NCI-H526 (cell line): ENCODE results near the gene PLK5.
"Not testable (repeated sequence)": the region's sequence is repeated elsewhere in the genome, so short reads cannot be mapped to it uniquely, and the experiment has no call there.

Source experiments
- DNase-seq, 2 experiments: peaks; one replicate each; lab custom pipeline; 2025; lab: John Stamatoyannopoulos, UW

Gene PLK5, protein sequence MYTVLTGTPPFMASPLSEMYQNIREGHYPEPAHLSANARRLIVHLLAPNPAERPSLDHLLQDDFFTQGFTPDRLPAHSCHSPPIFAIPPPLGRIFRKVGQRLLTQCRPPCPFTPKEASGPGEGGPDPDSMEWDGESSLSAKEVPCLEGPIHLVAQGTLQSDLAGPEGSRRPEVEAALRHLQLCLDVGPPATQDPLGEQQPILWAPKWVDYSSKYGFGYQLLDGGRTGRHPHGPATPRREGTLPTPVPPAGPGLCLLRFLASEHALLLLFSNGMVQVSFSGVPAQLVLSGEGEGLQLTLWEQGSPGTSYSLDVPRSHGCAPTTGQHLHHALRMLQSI

DNA sequence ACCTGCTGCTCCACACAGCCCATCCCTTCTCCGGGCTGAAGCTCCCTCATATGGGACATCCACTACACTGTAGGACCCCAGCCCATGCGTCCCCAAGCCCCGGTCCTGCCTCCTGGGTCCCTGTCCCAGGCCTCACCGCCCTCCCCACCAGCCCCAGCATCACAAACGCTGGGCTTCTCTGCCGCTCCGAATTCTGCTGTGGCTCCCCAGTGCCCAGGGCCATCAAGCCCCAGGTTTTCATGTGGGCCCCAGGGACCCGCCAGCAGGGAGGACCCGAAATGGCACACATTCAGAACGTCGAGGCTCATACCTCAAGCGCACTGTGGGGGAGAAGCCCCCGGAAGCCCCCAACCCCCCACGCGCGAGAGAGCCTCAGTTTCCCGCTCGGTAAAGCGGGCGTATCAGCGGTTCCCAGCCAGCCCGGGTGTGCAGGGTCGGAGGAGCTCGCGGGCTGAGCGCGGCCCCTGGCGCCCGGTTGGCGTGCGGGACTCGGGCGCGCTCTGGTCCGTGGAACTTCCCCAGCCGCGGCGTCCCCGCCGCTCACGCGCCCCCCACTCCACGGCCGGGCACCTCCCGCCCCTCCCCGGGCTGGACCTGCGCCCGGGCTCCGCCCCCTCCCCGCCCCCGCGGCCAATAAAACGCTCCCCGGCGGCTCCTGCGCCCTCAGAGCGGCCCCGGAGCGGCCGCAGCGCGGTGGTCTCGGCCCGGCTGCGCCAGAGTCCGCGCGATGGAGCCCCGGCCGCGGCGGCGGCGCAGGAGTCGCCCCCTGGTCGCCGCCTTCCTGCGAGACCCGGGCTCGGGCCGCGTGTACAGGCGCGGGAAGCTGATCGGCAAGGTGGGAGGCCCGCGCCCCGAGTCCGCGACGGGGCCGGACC lies at the start of gene PLK5:
Gene PLK5, plus strand, starts transcription at position 666 of the 875 bp plus-strand sequence. CDS start 2,920 bp downstream, outside the sequence.
- DNase-seq = no peak

DNA sequence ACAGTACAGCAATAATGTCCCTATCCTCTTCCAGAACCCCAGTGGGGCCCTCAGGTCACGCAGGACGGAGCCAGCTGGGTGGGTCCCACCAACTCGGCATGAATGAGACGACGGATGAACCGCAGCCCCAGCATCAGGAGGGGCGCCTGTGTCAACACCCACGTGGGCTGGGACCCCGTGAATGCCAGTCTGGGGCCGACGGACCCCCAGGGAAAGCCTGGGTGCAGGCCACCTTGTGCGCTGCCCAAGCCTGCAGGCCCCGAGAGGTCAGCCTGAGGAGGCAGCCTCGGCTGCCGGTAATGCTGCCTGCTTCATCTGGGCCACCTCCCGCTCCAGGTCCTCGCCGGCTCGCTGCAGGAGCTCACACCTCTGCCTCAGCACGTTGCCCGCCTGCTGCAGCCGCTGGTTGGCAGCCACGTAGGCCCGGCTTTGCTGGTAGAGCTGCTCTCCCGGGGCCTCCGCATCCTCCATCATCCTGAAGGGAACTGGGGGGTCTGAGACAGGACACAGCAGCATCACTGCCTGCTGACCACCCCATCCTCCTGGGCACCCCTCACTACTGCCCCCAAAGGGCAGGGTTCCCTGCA lies 49.0 kb upstream of the PLK5 start:
- DNase-seq = no peak

DNA sequence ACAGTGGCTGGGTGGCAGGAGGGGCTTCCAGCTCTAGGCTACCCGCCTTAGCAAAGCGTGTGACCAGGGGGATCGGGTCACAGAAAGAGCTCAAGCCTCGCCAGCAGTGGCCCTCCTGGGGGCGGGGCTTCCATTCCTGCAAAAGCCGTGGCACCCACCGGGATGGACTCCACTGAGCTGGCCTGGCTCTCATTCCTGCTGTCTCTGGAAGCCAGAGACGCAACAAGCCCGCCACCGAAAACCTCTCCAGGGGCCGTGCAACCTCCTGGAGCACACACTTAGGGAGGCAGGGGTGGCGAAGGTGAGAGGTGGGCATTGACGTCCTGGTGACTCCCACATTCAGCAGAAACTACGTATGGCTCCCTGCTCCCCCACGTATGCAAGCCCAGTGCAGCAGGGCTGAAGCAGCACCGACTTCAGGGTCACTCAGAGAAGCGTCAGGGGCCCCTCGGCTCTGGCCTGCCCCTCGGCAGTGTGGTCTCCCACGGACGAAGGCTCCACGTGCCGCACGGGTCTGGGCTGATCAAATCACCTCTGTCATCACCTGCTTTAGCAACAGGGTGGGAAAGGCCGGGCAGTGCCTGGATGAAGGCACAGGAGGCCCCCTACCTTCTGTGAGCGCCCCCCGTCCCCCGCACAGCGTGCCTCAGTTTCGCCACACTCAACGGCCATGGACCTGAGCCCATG lies 48.0 kb upstream of the PLK5 start:
- no peak for DNase-seq

DNA sequence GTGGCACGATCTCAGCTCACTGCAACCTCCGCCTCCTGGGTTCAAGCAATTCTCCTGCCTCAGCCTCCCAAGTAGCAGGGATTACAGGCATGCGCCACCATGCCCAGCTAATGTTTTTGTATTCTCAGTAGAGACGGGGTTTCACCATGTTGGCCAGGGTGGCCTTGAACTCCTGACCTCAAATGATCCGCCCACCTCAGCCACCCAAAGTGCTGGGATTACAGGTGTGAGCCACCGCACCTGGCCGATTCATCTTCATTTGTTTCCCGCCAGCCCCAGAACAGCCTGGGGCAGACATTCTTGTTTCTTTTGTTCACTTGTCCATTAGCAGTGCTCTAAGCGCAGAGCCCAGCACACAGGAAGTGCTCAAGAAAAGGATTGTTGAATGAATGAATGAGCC lies 46.8 kb upstream of the PLK5 start:
- DNase-seq = not testable (repeated sequence)

DNA sequence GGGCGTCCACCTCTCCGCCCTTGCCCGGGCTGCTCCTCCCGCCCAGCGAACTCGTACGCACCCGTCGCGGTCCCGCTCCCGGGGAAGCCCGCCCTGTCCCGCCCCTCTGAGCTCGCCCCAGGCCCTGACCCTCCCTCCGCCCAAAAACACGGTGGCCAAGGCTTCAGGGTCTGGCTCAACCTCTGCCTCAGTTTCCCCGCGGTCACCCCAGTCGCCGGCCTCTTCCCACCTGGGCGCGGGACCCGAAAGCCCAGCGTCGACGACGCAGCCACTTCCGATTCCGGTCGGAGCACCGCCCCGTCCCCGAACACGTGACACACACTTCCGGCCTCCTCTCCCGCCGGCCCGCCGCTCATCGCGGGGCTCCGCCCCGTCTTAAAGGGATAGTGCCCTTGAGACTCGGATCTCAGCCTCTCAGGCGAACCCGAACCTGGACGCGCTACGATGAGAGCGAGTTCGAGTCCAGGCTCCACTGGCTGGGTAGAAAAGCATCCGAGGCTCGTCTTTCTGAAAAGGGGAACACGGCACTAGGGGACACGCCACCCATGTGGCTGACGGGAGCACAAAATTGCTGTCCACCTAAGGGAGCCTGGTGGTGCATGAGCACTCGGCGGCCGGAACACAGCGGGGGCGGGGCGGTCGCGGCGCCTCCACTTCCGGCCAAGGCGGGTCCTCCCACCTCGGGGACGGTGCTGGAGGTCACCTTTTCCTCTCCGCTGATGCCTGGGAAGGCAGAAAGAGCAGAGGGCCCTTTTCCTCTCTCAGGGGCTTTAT lies 44.8 kb upstream of the PLK5 start, which contains the start of gene C19orf25:
Gene C19orf25, minus strand, starts transcription at position 282 of the 774 bp plus-strand sequence. CDS start 312 bp downstream, outside the sequence.
- peak; percentile 77 to 93 for DNase-seq

DNA sequence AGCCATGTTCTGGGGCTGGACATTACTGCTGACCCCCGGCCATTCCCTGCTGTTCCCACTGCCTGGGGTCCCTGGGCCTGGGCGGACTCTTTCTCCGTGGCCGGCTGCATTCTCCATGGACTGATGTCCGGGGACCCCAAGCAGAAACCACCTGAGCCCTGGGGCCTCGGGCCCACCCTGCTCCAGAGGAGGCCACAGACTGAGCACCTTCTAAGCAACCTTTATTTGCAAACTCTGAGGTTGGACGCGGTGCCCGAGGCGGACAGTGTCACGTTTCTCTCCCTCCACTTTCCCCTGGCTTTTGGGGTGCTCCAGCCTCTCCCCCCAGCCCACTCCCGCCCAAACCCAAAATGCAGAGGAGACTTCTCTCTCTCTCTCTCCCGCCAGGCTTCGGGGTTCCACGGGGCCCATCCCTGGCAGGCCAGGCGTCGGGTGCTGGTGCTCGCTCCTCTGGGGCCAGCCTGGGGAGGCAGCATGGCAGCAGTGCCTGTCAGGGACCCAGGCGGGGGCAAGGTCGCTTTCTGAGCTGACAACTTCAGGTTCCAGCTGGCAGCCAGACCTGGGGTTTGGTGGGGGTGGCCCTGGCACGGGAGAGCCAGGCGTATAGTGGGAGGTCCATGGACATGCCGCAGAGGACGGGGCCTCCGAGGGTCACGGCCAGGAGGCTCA lies 42.5 kb upstream of the PLK5 start:
- no peak for DNase-seq

DNA sequence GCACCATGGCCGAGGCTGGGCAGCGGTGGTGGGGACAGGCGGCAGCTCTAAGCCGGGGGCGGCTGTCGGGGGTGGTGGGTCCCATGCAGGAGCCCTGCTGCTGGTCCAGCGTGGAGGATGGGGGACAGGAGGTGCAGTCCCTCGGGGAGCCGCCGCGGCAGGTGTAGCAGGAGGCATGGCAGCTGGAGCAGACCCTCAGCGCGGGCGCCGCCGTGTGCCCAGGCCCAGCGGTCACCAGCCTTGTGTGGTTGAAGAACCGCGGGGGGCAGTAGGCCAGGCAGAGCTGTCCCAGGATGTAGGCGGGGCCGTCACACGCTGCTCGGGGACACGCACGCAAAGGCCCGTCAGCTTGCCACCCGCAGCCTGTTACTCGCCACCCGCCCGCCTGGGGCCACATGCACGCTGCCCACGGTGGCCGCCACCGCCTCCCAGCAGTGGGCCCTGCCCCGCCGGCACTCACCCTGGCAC lies 42.0 kb upstream of the PLK5 start:
- no peak for DNase-seq

DNA sequence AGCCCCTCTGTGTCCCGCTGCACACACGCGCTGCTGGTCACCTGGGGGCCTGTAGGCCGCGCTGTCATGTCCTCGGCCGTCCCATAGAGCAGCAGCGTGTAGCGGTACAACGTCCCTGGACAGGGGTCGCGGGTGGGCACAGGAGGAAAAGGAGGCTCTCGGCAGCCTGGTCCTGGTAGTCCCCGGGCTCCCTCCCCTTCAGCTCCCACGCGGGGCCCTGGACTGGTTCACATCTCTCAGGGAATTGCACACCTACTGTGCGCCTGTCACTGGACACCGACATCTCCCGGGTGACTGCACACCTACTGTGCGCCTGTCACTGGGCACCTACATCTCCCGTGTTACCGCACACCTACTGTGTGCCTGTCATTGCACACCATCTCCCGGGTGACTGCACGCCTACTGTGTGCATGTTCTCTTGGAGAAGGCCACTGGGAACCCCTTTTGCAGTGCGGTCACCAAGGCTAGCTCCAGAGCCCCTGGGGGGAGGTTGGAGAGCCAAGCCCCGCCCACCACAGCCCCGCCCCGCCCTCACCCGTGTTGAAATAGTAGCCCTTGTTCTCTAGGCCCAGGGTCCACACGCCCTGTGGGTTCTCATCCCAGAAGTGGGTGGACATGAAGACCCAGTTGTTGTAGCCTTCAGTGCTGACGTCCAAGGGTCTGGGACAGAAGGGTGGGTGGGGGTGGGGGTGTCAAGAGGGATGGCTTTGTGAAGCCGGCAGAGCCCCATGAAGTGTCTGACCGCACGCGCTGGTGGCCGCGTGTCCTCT lies 41.3 kb upstream of the PLK5 start:
- DNase-seq = no peak

DNA sequence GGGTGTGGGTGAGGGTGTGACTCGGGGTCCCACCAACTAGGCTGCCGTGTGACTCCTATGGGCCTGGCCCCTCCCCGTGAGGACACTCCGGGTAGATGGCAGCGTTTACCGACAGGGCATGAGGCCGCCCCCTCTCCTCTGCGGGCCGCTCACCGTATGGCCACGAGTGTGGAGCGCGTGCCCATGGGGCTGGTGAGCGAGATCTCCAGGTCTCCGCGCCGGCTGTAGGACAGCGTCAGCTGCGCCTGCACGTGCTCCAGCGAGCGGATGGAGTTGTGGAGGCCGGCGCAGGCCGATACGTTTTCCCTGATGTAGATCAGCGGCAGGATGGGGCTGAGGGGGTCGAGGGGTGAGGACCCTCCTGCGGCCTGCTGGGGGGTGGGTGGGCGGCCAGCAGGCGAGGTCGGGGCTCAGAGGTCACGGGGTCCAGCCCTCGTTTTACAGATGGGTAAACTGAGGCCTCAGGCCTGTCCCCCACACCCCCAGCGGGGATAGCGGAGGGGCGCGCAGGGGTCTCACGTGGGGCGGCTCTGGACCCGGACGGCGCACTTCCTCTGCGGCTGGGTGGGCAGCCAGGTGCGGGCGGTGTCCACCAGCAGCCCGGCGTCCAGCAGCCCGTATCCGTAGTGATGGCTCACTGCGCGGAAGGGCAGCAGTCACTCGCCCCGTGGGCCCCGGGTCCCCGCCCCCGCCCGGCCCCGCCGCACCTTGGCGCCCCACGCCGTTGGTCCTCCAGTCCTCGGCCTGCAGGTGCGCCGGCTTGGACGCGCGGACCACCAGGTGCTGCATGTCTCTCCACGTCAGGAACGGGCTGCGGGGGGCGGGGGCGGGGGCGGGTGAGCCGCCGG lies 40.5 kb upstream of the PLK5 start:
- no peak for DNase-seq

DNA sequence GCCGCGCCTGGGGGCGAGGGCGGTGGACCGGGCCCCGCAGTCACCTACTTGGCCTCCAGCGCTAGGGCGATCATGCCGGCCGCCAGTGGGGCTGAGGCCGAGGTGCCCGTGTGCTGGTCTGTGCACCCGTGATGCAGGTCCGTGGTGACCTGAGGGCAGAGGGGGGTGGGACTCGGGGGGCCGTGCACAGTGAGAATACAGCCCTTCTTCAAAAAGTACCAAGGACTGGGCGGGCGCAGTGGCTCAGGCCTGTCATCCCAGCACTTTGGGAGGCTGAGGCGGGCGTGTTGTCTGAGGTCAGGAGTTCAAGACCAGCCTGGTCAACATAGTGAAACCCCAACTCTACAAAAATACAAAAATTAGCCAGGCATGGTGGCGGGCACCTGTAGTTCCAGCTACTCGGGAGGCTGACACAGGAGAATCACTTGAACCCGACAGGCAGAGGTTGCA lies 39.9 kb upstream of the PLK5 start:
- DNase-seq = no peak

DNA sequence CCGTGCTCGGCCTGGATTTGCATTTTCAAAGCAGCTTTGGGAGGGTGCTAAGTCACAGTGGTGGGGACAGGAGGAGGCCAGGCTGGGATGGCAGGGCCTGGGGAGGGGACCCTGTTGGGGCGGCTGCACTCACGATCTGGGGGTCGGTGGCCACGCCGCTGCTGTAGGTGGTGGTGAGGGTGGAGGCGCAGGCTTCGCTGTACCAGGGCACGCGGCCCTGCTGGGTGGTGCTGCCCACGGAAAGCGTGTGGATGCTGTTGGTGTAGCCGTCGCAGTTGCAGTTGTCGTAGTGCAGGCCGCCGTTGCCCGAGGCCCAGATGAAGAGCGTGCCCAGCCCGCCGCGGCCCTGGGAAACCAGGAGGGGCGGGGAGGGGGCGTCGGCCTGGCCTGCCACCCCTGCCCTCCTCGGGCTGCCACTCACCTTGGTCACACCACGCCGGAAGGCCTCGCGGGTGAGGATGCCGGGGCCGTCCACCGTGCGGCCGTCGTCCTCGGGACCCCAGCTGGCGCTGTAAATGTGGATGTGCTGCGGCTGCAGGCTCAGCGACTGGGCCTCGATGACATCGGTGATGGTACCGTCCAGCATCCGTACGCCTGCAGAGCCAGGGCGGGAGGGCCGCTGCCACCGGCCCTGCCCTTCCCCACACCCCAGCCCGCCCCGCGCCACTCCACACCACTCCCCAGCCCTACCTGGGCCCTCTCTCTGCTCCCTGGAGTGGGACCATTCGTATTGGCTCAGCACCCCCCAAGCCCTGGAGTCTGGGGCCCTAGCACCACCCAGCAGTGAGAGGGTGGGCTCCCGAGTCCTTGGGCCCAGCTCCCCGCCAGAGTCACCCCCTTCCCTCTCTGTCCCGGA lies 36.9 kb upstream of the PLK5 start:
- no peak for DNase-seq

DNA sequence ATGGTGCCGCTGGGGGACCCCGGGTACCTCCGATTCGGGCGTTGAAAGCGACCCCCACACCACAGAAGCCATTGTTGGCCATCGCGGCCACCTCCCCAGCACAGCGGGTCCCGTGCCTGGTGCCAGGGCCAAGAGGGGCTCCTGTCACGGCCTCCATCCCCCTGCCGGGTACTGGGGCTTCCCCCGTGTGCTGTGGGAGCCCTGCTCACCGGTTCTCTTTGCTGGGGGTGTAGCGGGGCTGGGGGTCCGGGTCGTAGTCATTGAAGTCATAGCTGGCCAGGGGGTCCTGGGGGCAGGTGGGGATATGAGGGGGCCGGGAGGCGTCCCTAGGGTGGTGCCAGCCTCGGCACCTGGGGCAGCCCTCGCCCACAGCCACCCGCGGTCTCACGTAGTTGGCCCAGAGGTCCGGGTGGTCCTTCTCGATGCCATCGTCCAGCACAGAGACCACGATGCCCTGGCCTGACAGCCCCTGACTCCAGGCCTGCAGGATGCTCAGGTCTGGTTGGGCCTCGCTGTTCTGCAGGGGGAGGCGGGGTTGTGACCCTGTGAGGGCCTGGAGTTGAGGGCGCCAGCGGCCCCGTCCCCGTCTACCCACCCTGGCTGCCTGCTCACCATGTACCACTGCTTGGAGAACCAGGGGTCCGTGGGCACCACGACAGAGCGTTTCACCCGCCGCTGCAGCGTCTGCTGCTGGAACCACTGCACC lies 36.1 kb upstream of the PLK5 start:
- DNase-seq = no peak

DNA sequence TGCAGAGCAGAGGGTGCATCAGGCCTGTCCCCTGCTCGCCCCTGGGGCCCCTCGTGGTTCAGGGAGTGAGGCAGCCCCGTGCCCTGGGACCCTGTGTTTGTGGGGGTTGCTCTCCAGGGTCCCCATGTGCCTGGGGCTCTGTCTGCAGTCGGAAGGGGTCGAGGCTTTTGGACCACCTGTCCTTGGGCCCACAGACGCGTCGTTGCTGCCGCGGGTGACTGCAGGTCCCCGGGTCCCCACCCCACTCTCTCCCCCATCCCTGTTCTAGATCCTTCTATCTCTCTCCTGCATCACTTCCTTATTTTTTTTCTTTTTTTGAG lies 35.6 kb upstream of the PLK5 start:
- no peak for DNase-seq

DNA sequence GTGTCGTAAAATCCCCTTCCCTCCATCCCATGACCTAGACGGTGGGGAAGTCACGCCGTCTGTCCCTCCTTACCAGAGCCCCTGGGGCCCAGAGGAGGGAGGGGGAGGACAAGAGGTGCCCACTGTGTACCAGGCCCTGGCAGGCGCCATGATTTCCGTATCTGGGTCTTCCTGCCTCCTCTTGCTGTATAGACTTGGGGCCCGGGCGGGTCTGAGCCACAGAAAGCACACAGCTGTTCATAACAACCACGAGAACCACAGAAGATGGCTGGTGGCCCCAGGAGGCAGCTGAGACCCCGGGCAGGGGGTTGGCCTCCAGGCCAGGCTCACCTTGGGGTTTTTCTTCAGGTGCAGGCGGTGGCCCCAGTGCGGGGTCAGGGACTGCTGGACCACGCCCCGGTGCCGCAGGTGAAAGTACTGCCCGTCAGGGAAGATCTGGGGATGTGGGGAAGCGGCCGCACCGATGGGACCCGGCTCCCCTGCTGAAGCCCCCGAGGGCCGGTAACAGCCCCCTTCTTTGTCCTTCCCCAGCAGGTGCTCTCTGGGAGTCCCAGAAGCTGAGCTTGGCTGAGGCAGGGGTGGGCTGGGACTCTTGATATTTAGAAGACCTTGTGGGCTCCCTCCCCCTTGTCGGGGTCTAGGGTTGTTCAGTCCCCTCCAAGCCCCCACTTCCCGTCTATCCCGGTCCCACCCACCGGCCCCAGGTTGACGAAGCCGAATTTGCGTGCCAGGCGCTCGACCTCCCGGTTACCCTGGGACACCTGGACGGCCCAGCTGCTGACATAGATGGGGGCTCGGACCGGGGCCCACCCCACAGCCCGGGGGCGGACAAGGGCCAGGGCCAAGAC lies 34.2 kb upstream of the PLK5 start:
- DNase-seq = no peak

DNA sequence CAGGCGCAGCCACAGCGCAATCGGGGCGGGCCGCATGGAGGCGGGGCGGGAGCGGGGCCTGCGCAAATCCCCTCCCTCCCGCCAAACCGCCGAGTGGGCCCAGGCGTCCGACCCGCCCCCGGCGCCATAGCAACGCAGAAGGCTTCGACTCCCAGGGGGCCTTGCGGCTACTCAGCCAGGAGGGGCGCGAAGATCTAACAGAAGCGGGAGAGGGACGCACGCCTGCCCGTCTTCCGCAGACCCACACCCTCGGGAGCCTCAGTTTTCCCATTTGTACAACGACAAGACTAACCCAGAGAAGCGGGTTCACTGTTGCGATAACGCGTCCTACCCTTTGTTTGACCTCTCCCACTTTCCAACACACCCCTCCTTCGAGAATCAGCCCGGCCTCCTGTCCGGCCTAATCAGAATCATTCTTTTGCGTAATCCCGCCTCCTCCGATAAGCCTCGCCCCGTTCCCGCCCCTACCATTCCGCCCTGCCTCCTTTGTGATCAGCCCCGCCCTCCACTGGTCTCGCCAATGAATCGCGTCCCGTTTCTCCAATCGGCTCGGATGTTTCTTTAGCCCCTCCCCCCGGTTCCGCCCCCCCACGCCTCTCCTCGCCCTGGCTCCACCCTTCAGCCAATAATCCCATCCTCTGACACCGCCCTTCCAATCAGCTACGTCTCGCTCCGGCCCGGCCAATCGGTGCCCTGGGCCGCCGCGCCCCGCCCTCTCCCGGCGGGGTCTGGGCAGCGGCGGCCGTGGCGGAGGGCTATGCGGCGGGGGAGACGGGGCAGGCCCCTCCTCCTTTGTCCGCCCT lies 33.4 kb upstream of the PLK5 start, which contains the start of gene PCSK4:
Gene PCSK4, minus strand, starts transcription at position 40 of the 803 bp plus-strand sequence. Its CDS starts 4 bp downstream, at position 36.
- peak; percentile 88 to 97 for DNase-seq
